ENCODE results near the gene SMARCAL1. TPM values are rescaled to one million over a fixed set of nuclear protein-coding genes. Genes with fewer than 3 reads are reported as not detected.

The SMARCAL1 gene
- total and polyA plus RNA-seq, 2 experiments from 2014 or later: 19.2 to 28.7 TPM

DNA sequence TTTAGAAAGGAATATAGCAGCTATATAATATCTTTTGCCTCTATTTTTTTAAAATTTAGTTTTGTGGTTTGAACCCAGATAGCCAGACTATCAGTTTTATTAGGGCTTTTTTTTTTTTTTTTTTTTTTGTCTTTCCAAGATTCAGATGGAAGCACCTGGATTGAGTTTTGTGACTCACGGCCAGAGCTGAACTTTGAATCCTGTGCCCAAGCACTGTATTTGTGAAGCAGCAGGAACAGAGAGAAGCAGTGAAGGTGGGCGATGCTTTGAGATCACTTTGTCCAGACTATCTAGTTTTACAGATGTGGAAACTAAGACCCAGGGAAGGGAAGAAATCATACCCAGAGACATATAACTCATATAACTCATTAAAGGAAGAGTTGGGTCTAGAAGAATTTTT, 120.3 kb downstream of the SMARCAL1 start:
- DNase-seq (ENCODE audit: low read depth in 1 of 2, low spot score in 1 of 2): no peak
- peaks cover 57% of the 10 kb centered on the region for H3K4me1 ChIP-seq (ENCODE audit: low read depth)
- H3K27ac ChIP-seq: peak overlapping the region; percentile 44
- no peaks in the 10 kb centered on the region for H3K9me3 ChIP-seq (ENCODE audit: low read depth)
- no peak overlapping the region for H3K4me3 ChIP-seq
- H3K36me3 ChIP-seq: no peaks in the 10 kb centered on the region
- TF ChIP-seq, protein P1, sequence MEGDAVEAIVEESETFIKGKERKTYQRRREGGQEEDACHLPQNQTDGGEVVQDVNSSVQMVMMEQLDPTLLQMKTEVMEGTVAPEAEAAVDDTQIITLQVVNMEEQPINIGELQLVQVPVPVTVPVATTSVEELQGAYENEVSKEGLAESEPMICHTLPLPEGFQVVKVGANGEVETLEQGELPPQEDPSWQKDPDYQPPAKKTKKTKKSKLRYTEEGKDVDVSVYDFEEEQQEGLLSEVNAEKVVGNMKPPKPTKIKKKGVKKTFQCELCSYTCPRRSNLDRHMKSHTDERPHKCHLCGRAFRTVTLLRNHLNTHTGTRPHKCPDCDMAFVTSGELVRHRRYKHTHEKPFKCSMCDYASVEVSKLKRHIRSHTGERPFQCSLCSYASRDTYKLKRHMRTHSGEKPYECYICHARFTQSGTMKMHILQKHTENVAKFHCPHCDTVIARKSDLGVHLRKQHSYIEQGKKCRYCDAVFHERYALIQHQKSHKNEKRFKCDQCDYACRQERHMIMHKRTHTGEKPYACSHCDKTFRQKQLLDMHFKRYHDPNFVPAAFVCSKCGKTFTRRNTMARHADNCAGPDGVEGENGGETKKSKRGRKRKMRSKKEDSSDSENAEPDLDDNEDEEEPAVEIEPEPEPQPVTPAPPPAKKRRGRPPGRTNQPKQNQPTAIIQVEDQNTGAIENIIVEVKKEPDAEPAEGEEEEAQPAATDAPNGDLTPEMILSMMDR (IDR thresholded peaks at IDR 0.05; ENCODE audit: low read depth, low read length): no peak
- no peaks in the 10 kb centered on the region for H3K27me3 ChIP-seq

Other genes with a start within 250 kb of the SMARCAL1 start
- not detected in 2 replicates for gene MARCHF4, start 40.0 kb upstream of the SMARCAL1 start, total RNA-seq
- not detected in 2 replicates for gene MARCHF4, start 40.0 kb upstream of the SMARCAL1 start, polyA plus RNA-seq
- gene RPL37A, start 86.4 kb downstream of the SMARCAL1 start, total RNA-seq: 685 and 1,239 TPM in 2 replicates
- 1,245 and 1,367 TPM in 2 replicates for gene RPL37A, start 86.4 kb downstream of the SMARCAL1 start, polyA plus RNA-seq
- gene IGFBP2, start 220.9 kb downstream of the SMARCAL1 start, total RNA-seq: 402 and 451 TPM in 2 replicates
- gene IGFBP2, start 220.9 kb downstream of the SMARCAL1 start, polyA plus RNA-seq: 476 and 569 TPM in 2 replicates